GM20431 (cell line): ENCODE measurements around the gene EPHB2.

Experiments
- in situ Hi-C: fragments of 300-500 bp; cut with MseI, MboI; formaldehyde crosslinking; loops from one replicate; pipeline ENCODE4 v1.15.0; 2020; ENCODE audit warnings: low sequenced_read_pairs; ENCODE audit not compliant: unreplicated experiment

EPHB2 gene

GRCh38 chr1:22888320-22889075, 177.9 kb downstream of the EPHB2 start:
- in situ Hi-C loops = loop anchor here (25.0 kb wide), 1 partner anchor 176 kb away; the partner anchor contains the start of gene EPHB2

- in situ Hi-C loops = loop anchor here (25.0 kb wide), 1 partner anchor 177 kb away; the partner anchor contains the start of gene EPHB2
These were observed 178.7 kb downstream of the EPHB2 start for GRCh38 chr1:22889213-22889827.

GRCh38 chr1:22892789-22893188, 182.2 kb downstream of the EPHB2 start:
- in situ Hi-C loops = loop anchor here (25.0 kb wide), 1 partner anchor 180 kb away; the partner anchor contains the start of gene EPHB2

GRCh38 chr1:22893292-22893691, 182.7 kb downstream of the EPHB2 start:
- in situ Hi-C loops = loop anchor here (25.0 kb wide), 1 partner anchor 181 kb away; the partner anchor contains the start of gene EPHB2

DNA sequence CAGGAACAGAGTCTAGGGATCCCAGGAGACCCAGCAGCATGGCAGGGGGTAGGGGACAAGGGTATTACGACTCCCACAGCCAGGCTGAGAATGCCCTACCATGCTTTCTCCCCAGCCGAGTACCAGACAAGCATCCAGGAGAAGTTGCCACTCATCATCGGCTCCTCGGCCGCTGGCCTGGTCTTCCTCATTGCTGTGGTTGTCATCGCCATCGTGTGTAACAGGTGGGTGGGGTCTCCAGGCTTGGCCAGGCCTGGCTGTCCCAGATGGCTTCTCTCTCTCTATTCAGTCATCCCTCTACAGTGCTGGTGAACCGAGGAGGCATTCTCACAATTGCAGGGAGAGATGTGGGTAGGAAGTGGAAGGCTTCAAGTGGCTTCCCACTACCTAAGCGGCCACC, 184.7 kb downstream of the EPHB2 start:
- in situ Hi-C loops = loop anchor here (25.0 kb wide), 1 partner anchor 183 kb away; the partner anchor contains the start of gene EPHB2

- in situ Hi-C loops = loop anchor here (25.0 kb wide), 1 partner anchor 184 kb away; the partner anchor contains the start of gene EPHB2
These were observed 185.5 kb downstream of the EPHB2 start for GRCh38 chr1:22896184-22896583.

DNA sequence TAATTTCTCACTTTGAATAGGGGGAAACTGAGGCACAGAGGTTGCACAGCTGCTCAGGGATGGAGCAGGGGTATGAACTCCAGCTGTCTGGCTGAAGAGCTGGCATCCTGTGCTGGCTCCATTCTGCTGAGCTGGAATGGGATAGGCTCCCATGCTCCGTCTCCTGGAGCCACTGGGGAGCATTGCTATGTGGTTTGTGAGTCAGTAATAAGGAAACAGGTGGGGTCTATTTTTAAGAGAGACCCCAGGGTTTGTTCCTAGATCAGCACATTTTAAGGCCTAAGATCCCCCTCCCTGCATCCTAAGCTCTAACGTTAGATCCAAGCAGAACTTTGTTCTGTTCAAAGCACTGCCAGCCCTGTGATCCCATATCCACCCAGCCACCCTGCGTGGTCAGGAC, 189.8 kb downstream of the EPHB2 start:
- in situ Hi-C loops = no loop called here

DNA sequence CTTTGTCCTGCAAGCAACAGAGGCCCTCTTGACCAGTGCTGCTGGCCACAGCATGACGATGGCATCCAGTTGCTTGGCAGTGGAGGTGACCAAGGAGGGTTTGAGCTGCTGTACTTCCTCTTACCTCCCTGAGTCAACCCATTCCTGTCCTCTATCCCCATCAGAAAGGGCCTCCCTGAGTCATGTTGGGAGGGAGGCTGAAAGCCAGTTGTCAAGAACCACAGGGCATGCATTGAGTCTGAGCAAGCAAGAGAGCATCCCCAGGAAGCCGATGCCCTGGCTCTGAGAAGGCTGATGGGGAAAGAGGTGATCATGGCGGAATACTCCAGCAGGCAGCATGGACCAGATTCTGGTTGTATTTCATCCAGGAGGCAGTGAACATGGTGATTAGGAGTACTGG, 192.5 kb downstream of the EPHB2 start:
- in situ Hi-C loops = no loop called here

DNA sequence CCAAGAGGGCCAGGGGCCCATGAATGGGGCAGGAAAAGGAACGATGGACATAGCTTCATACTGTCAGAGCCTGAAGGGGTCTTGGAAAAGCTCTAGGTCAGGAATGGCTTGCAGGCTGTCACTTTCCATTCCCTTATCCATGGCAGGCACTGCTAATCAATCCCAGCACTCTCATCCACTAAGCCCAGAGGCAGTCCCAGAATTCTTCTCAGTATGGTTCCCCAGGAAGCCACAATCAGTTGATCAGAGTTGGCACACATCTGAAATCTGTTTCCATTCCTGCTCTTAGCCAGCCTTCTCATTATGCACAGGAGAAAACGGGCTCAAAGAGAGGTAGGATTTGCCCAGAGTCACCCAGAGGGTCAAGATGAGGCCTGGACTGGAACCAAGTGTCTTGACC, 196.3 kb downstream of the EPHB2 start:
- in situ Hi-C loops = no loop called here

DNA sequence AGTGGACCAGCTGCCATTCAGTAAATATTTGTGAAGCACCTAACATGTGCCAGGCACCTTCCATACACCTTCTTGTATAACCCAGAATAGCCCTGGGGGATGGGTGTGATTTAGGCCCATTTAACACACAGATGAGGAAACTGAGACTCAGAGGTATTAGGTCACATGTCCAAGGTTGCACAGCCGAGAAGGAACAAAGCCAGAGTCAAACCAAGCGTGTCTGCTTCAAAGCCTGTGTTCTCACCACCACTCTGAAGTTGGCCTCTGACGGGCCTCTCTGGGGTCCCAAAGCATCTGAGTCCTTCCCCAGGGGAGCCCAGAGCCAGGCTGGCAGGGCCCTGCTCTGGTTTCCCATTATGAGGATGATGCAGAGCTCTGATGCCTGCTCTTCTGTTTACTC, 196.9 kb downstream of the EPHB2 start:
- in situ Hi-C loops = no loop called here

DNA sequence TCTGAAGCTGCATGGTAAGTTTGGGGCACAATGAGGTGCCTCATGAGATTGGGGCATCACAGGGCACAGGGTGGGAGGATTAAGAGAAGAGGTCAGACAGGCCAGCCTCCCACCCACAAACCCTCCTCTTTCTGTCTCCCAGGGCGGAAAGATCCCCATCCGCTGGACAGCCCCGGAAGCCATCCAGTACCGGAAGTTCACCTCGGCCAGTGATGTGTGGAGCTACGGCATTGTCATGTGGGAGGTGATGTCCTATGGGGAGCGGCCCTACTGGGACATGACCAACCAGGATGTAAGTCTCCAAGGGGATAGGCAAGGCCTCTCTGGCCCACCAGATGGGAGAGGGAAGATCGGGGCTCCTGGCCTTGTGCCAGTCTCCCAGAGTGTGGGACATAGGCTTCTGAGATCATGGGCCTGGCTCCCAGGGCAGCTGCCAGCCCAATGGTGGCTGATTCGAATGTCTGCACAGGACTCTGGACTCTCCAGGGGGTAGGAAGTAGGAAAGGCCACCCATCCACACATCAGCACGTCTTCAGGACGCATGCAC, 198.3 kb downstream of the EPHB2 start:
- in situ Hi-C loops = no loop called here

DNA sequence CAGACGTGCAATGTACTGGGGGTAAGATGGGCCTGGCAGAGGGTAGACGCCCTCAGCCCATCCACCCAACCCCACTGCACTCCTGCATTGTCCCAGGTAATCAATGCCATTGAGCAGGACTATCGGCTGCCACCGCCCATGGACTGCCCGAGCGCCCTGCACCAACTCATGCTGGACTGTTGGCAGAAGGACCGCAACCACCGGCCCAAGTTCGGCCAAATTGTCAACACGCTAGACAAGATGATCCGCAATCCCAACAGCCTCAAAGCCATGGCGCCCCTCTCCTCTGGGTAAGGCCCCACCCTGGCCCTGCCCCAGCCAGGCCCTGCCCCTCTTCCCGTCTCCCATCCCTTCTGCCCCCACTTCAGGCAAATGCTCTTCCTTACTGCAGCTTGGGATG, 199.6 kb downstream of the EPHB2 start:
- in situ Hi-C loops = no loop called here

GRCh38 chr1:22910986-22911651, 200.5 kb downstream of the EPHB2 start:
- in situ Hi-C loops = no loop called here

DNA sequence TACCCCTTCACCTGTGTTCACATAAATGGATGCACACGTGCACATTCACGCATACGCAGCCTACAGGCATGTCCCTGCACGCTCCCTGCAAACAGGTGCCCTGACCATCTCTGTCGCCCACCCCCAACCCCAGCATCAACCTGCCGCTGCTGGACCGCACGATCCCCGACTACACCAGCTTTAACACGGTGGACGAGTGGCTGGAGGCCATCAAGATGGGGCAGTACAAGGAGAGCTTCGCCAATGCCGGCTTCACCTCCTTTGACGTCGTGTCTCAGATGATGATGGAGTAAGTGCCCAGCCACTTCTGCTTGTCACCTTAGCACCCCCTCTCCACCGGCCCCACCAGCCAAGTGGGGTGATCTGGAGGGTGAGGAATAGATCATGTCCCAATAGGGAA, 201.7 kb downstream of the EPHB2 start:
- in situ Hi-C loops = no loop called here

- in situ Hi-C loops = no loop called here
These were observed 202.9 kb downstream of the EPHB2 start for GRCh38 chr1:22913421-22914141.

DNA sequence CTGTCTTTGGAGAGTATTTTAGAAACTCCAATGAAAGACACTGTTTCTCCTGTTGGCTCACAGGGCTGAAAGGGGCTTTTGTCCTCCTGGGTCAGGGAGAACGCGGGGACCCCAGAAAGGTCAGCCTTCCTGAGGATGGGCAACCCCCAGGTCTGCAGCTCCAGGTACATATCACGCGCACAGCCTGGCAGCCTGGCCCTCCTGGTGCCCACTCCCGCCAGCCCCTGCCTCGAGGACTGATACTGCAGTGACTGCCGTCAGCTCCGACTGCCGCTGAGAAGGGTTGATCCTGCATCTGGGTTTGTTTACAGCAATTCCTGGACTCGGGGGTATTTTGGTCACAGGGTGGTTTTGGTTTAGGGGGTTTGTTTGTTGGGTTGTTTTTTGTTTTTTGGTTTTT, 203.5 kb downstream of the EPHB2 start:
- in situ Hi-C loops = no loop called here

DNA sequence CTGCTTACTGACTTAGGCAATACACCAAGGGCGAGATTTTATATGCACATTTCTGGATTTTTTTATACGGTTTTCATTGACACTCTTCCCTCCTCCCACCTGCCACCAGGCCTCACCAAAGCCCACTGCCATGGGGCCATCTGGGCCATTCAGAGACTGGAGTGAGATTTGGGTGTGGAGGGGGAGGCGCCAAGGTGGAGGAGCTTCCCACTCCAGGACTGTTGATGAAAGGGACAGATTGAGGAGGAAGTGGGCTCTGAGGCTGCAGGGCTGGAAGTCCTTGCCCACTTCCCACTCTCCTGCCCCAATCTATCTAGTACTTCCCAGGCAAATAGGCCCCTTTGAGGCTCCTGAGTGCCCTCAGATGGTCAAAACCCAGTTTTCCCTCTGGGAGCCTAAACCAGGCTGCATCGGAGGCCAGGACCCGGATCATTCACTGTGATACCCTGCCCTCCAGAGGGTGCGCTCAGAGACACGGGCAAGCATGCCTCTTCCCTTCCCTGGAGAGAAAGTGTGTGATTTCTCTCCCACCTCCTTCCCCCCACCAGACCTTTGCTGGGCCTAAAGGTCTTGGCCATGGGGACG, 204.1 kb downstream of the EPHB2 start:
- in situ Hi-C loops = no loop called here

GRCh38 chr1:22915231-22915630, 204.6 kb downstream of the EPHB2 start:
- in situ Hi-C loops = no loop called here

GRCh38 chr1:22915816-22916470, 205.3 kb downstream of the EPHB2 start:
- in situ Hi-C loops = no loop called here
